Measurements from ENCODE around the gene WDR54.

- TF ChIP-seq EZH2phosphoT487 (IDR thresholded peaks at IDR 0.05; ENCODE audit: borderline replicate concordance, low read length) (no peak), EZH2 (IDR thresholded peaks at IDR 0.05; ENCODE audit: low read length, unreplicated experiment) (no peak)
Measured at GRCh38 chr2:74471332-74472065, 50.0 kb downstream of the WDR54 start.
